8988T (cell line): Measurements from ENCODE around the gene GSK3B.
"Not testable (repeated sequence)": the region's sequence is repeated elsewhere in the genome, so short reads cannot be mapped to it uniquely, and the experiment has no call there.

Experiments
- DNase-seq: peaks from one replicate; pipeline ENCODE4 v3.0.0; 2011

GSK3B gene

GRCh38 chr3:119924111-119925094, 169.8 kb downstream of the GSK3B start:
- no peak for DNase-seq

- no peak for DNase-seq
These were observed 175.0 kb downstream of the GSK3B start for GRCh38 chr3:119918992-119919933.

GRCh38 chr3:119913021-119913420, 181.2 kb downstream of the GSK3B start:
- no peak for DNase-seq

- DNase-seq = no peak
These were observed 182.0 kb downstream of the GSK3B start for GRCh38 chr3:119912220-119912619.

- DNase-seq = no peak
These were observed 182.5 kb downstream of the GSK3B start for GRCh38 chr3:119911748-119912147.

- no peak for DNase-seq
These were observed 192.2 kb downstream of the GSK3B start for GRCh38 chr3:119902061-119902460.

- DNase-seq = no peak
These were observed 193.1 kb downstream of the GSK3B start for GRCh38 chr3:119901148-119901547.

- no peak for DNase-seq
These were observed 195.1 kb downstream of the GSK3B start for GRCh38 chr3:119899192-119899511.

GRCh38 chr3:119898478-119899191, 195.6 kb downstream of the GSK3B start:
- DNase-seq = no peak

- DNase-seq = no peak
These were observed 200.1 kb downstream of the GSK3B start for GRCh38 chr3:119894195-119894594.

GRCh38 chr3:119893769-119894168, 200.5 kb downstream of the GSK3B start:
- no peak for DNase-seq

GRCh38 chr3:119891944-119892721, 202.1 kb downstream of the GSK3B start:
- DNase-seq = no peak

GRCh38 chr3:119888681-119889080, 205.6 kb downstream of the GSK3B start:
- not testable (repeated sequence) for DNase-seq

GRCh38 chr3:119885746-119886530, 208.3 kb downstream of the GSK3B start:
- no peak for DNase-seq

- DNase-seq = no peak
These were observed 210.1 kb downstream of the GSK3B start for GRCh38 chr3:119884161-119884557.

GRCh38 chr3:119883461-119884160, 210.6 kb downstream of the GSK3B start:
- no peak for DNase-seq

GRCh38 chr3:119880966-119881365, 213.3 kb downstream of the GSK3B start:
- DNase-seq = no peak

- DNase-seq = no peak
These were observed 220.6 kb downstream of the GSK3B start for GRCh38 chr3:119873646-119874045.

- no peak for DNase-seq
These were observed 221.5 kb downstream of the GSK3B start for GRCh38 chr3:119872773-119873172.

- DNase-seq = no peak
These were observed 222.7 kb downstream of the GSK3B start for GRCh38 chr3:119871571-119871970.

- no peak for DNase-seq
These were observed 223.7 kb downstream of the GSK3B start for GRCh38 chr3:119870512-119870911.
